GM23338 (cell line): ENCODE measurements around the gene RNF175. TPM values are rescaled to one million over a fixed set of nuclear protein-coding genes. Genes with fewer than 3 reads are reported as not detected.

Source experiments
- ATAC-seq: fragments of 200-7000 bp; cut with Tn5 transposase; 3 replicates; pipeline ENCODE4 v1.9.1; 2020
- DNase-seq: peaks from one replicate; pipeline ENCODE4 v3.0.0-alpha.2; 2015; ENCODE audit warnings: low spot score
- H2AFZ ChIP-seq: fragments of 200-600 bp; sonication (generic); 2 replicates; pipeline ENCODE4 v1.8.0; 2016; ENCODE audit warnings: antibody characterized with exemption, mild to moderate bottlenecking, moderate library complexity
- H3F3A ChIP-seq: fragments of 200-600 bp; sonication (generic); replicated peaks from 2 replicates; pipeline ENCODE4 v1.8.0; 2017; ENCODE audit warnings: antibody characterized with exemption, mixed run types, low read depth
- H3K27ac ChIP-seq: fragments of 200-600 bp; sonication (generic); 2 replicates; pipeline ENCODE4 v1.6.1; 2016; ENCODE audit warnings: low read depth
- H3K27me3 ChIP-seq: fragments of 200-600 bp; sonication (generic); 2 replicates; pipeline ENCODE4 v1.8.0; 2016; ENCODE audit warnings: mild to moderate bottlenecking, mixed run types, moderate library complexity; ENCODE audit not compliant: insufficient read depth
- H3K36me3 ChIP-seq: fragments of 200-600 bp; sonication (generic); 2 replicates; pipeline ENCODE4 v1.8.0; 2016; ENCODE audit warnings: mild to moderate bottlenecking; ENCODE audit not compliant: insufficient read depth
- H3K4me1 ChIP-seq: fragments of 200-600 bp; sonication (generic); 2 replicates; pipeline ENCODE4 v1.8.0; 2016; ENCODE audit warnings: mild to moderate bottlenecking, moderate library complexity; ENCODE audit not compliant: insufficient read depth
- H3K4me2 ChIP-seq: fragments of 200-600 bp; sonication (generic); 2 replicates; pipeline ENCODE4 v1.7.1; 2017; ENCODE audit warnings: mixed run types
- H3K4me3 ChIP-seq: fragments of 200-600 bp; sonication (generic); 2 replicates; pipeline ENCODE4 v1.6.1; 2016; ENCODE audit warnings: mixed run types
- H3K79me2 ChIP-seq: fragments of 200-600 bp; sonication (generic); replicated peaks from 2 replicates; pipeline ENCODE4 v1.8.0; 2017; ENCODE audit warnings: mild to moderate bottlenecking; ENCODE audit not compliant: insufficient read depth
- H3K9me2 ChIP-seq: fragments of 200-600 bp; sonication (generic); 2 replicates; pipeline ENCODE4 v1.8.0; 2017; ENCODE audit not compliant: insufficient read depth
- H4K20me1 ChIP-seq: fragments of 200-600 bp; sonication (generic); replicated peaks from 2 replicates; pipeline ENCODE4 v1.8.0; 2017; ENCODE audit warnings: mild to moderate bottlenecking; ENCODE audit not compliant: insufficient read depth
- H3K27ac Mint-ChIP-seq: 2 replicates; pipeline ENCODE4 v1.8.0; 2020; ENCODE audit warnings: inconsistent platforms, mild to moderate bottlenecking, moderate library complexity, mixed read lengths
- H3K27me3 Mint-ChIP-seq: 3 replicates; pipeline ENCODE4 v1.8.0; 2022; ENCODE audit warnings: low read depth, mild to moderate bottlenecking, moderate library complexity, mixed read lengths, inconsistent platforms; ENCODE audit not compliant: insufficient read depth, poor library complexity
- H3K36me3 Mint-ChIP-seq: 3 replicates; pipeline ENCODE4 v1.8.0; 2021; ENCODE audit warnings: low read depth, mild to moderate bottlenecking, inconsistent platforms, moderate library complexity, mixed read lengths
- H3K4me1 Mint-ChIP-seq: 3 replicates; pipeline ENCODE4 v1.8.0; 2020; ENCODE audit warnings: mild to moderate bottlenecking, inconsistent platforms, mixed read lengths
- H3K4me3 Mint-ChIP-seq: 3 replicates; pipeline ENCODE4 v1.8.0; 2021; ENCODE audit warnings: moderate library complexity, mild to moderate bottlenecking, inconsistent platforms, mixed read lengths
- H3K9me3 Mint-ChIP-seq: 3 replicates; pipeline ENCODE4 v1.8.0; 2020; ENCODE audit warnings: moderate library complexity, mild to moderate bottlenecking, inconsistent platforms, mixed read lengths
- CREB1 ChIP-seq: fragments of 250-450 bp; sonication (Bioruptor Pico); IDR thresholded peaks from 2 replicates; pipeline ENCODE4 v1.5.0; 2020; ENCODE audit warnings: low read depth, mild to moderate bottlenecking, moderate library complexity
- EZH2 ChIP-seq: fragments of 200-600 bp; sonication (generic); IDR thresholded peaks from one replicate; pipeline ENCODE4 v1.8.0; 2017; ENCODE audit warnings: antibody characterized with exemption, mild to moderate bottlenecking, low read depth; ENCODE audit not compliant: unreplicated experiment
- EZH2phosphoT487 ChIP-seq: fragments of 200-600 bp; sonication (generic); IDR thresholded peaks from one replicate; pipeline ENCODE4 v1.8.1; 2018; ENCODE audit warnings: antibody characterized with exemption; ENCODE audit not compliant: unreplicated experiment
- JUNB ChIP-seq: IDR thresholded peaks from one replicate; pipeline ENCODE4 v1.6.1; 2016; ENCODE audit warnings: antibody characterized with exemption; ENCODE audit not compliant: unreplicated experiment
- NANOG ChIP-seq: IDR thresholded peaks from 2 replicates; pipeline ENCODE4 v1.6.1; 2016; ENCODE audit warnings: antibody characterized with exemption, borderline replicate concordance
- POLR2AphosphoS5 ChIP-seq: IDR thresholded peaks from 2 replicates; pipeline ENCODE4 v1.6.1; 2016; ENCODE audit warnings: antibody characterized with exemption, low read depth
- STAT1 ChIP-seq: IDR thresholded peaks from one replicate; pipeline ENCODE4 v1.6.1; 2016; ENCODE audit warnings: antibody characterized with exemption; ENCODE audit not compliant: unreplicated experiment
- ZNF114 ChIP-seq: fragments of 250-450 bp; sonication (Bioruptor Pico); IDR thresholded peaks from 2 replicates; pipeline ENCODE4 v1.5.0; 2020; ENCODE audit warnings: mild to moderate bottlenecking, moderate library complexity
- ZNF331 ChIP-seq: fragments of 250-450 bp; sonication (Bioruptor Pico); IDR thresholded peaks from 2 replicates; pipeline ENCODE4 v1.5.0; 2020; ENCODE audit warnings: low read depth, mild to moderate bottlenecking, moderate library complexity
- polyA plus RNA-seq: library from polyadenylated mRNA; unstranded; fragments of >200 nt; fragmentation: Nextera tagmentation; extraction: Ambion mirVana; gene quantifications from 2 replicates; pipeline ENCODE4 v1.2.1, GENCODE V29; 2016
- total RNA-seq: library from RNA; depleted of rRNA; stranded (reverse); fragments of >200 nt; shearing (Covaris generic); gene quantifications from 2 replicates; pipeline ENCODE4 v1.2.3, GENCODE V29; 2014
- TF ChIP-seq, protein P1 (sequence below), 2 experiments: fragments of 200-600 bp in 1 of 2; sonication (generic) in 1 of 2; conservative IDR thresholded peaks; 2 replicates each; pipeline versions ENCODE4 v1.5.1 to v1.6.1; 2016 to 2017; ENCODE audit warnings: antibody characterized with exemption in 2 of 2, low read depth in 2 of 2, mild to moderate bottlenecking in 2 of 2, moderate library complexity in 1 of 2
- TF ChIP-seq, protein P2 (sequence below): IDR thresholded peaks from one replicate; pipeline ENCODE4 v1.6.1; 2018; ENCODE audit warnings: antibody characterized with exemption; ENCODE audit not compliant: unreplicated experiment
- TF ChIP-seq, protein P3 (sequence below): fragments of 250-450 bp; sonication (Bioruptor Pico); IDR thresholded peaks from 2 replicates; pipeline ENCODE4 v1.5.0; 2020; ENCODE audit warnings: mild to moderate bottlenecking, moderate library complexity
- TF ChIP-seq, protein P4 (sequence below): IDR thresholded peaks from 2 replicates; pipeline ENCODE4 v1.6.1; 2016; ENCODE audit warnings: antibody characterized with exemption

RNF175 gene
- total and polyA plus RNA-seq, 2 experiments from 2014 or later: 4.7 to 4.8 TPM

DNA sequence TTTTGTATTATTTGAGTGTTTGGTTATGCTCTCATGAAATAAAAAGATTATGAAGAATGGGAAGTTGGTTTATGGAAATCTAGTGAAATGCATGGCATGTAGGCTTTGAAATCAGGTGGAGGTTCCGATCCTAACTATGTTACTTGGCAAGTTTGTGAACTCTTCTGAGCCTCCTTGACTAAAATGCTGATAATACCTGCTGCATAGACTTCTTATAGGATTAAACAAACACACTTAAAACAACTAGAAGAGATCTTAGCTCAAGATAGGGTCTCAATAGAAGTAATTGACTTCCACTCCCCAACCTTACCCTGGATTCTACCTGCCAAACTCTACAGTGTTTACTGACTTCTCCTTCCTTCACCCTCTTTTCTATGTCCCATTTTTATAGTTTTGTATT lies 97.9 kb downstream of the RNF175 start:
- ATAC-seq: no peak
- no peak overlapping the region for H3K27ac ChIP-seq
- H3K36me3 Mint-ChIP-seq: peaks cover 12% of the 10 kb centered on the region; the same call in 2 of the 3 replicates
- TF ChIP-seq, protein P1, sequence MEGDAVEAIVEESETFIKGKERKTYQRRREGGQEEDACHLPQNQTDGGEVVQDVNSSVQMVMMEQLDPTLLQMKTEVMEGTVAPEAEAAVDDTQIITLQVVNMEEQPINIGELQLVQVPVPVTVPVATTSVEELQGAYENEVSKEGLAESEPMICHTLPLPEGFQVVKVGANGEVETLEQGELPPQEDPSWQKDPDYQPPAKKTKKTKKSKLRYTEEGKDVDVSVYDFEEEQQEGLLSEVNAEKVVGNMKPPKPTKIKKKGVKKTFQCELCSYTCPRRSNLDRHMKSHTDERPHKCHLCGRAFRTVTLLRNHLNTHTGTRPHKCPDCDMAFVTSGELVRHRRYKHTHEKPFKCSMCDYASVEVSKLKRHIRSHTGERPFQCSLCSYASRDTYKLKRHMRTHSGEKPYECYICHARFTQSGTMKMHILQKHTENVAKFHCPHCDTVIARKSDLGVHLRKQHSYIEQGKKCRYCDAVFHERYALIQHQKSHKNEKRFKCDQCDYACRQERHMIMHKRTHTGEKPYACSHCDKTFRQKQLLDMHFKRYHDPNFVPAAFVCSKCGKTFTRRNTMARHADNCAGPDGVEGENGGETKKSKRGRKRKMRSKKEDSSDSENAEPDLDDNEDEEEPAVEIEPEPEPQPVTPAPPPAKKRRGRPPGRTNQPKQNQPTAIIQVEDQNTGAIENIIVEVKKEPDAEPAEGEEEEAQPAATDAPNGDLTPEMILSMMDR (conservative IDR thresholded peaks at IDR 0.05; ENCODE audit: low read depth in 2 of 2): no peak
- TF ChIP-seq, protein P2, sequence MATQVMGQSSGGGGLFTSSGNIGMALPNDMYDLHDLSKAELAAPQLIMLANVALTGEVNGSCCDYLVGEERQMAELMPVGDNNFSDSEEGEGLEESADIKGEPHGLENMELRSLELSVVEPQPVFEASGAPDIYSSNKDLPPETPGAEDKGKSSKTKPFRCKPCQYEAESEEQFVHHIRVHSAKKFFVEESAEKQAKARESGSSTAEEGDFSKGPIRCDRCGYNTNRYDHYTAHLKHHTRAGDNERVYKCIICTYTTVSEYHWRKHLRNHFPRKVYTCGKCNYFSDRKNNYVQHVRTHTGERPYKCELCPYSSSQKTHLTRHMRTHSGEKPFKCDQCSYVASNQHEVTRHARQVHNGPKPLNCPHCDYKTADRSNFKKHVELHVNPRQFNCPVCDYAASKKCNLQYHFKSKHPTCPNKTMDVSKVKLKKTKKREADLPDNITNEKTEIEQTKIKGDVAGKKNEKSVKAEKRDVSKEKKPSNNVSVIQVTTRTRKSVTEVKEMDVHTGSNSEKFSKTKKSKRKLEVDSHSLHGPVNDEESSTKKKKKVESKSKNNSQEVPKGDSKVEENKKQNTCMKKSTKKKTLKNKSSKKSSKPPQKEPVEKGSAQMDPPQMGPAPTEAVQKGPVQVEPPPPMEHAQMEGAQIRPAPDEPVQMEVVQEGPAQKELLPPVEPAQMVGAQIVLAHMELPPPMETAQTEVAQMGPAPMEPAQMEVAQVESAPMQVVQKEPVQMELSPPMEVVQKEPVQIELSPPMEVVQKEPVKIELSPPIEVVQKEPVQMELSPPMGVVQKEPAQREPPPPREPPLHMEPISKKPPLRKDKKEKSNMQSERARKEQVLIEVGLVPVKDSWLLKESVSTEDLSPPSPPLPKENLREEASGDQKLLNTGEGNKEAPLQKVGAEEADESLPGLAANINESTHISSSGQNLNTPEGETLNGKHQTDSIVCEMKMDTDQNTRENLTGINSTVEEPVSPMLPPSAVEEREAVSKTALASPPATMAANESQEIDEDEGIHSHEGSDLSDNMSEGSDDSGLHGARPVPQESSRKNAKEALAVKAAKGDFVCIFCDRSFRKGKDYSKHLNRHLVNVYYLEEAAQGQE: no peak
- no peak for TF ChIP-seq POLR2AphosphoS5
- TF ChIP-seq, protein P3, sequence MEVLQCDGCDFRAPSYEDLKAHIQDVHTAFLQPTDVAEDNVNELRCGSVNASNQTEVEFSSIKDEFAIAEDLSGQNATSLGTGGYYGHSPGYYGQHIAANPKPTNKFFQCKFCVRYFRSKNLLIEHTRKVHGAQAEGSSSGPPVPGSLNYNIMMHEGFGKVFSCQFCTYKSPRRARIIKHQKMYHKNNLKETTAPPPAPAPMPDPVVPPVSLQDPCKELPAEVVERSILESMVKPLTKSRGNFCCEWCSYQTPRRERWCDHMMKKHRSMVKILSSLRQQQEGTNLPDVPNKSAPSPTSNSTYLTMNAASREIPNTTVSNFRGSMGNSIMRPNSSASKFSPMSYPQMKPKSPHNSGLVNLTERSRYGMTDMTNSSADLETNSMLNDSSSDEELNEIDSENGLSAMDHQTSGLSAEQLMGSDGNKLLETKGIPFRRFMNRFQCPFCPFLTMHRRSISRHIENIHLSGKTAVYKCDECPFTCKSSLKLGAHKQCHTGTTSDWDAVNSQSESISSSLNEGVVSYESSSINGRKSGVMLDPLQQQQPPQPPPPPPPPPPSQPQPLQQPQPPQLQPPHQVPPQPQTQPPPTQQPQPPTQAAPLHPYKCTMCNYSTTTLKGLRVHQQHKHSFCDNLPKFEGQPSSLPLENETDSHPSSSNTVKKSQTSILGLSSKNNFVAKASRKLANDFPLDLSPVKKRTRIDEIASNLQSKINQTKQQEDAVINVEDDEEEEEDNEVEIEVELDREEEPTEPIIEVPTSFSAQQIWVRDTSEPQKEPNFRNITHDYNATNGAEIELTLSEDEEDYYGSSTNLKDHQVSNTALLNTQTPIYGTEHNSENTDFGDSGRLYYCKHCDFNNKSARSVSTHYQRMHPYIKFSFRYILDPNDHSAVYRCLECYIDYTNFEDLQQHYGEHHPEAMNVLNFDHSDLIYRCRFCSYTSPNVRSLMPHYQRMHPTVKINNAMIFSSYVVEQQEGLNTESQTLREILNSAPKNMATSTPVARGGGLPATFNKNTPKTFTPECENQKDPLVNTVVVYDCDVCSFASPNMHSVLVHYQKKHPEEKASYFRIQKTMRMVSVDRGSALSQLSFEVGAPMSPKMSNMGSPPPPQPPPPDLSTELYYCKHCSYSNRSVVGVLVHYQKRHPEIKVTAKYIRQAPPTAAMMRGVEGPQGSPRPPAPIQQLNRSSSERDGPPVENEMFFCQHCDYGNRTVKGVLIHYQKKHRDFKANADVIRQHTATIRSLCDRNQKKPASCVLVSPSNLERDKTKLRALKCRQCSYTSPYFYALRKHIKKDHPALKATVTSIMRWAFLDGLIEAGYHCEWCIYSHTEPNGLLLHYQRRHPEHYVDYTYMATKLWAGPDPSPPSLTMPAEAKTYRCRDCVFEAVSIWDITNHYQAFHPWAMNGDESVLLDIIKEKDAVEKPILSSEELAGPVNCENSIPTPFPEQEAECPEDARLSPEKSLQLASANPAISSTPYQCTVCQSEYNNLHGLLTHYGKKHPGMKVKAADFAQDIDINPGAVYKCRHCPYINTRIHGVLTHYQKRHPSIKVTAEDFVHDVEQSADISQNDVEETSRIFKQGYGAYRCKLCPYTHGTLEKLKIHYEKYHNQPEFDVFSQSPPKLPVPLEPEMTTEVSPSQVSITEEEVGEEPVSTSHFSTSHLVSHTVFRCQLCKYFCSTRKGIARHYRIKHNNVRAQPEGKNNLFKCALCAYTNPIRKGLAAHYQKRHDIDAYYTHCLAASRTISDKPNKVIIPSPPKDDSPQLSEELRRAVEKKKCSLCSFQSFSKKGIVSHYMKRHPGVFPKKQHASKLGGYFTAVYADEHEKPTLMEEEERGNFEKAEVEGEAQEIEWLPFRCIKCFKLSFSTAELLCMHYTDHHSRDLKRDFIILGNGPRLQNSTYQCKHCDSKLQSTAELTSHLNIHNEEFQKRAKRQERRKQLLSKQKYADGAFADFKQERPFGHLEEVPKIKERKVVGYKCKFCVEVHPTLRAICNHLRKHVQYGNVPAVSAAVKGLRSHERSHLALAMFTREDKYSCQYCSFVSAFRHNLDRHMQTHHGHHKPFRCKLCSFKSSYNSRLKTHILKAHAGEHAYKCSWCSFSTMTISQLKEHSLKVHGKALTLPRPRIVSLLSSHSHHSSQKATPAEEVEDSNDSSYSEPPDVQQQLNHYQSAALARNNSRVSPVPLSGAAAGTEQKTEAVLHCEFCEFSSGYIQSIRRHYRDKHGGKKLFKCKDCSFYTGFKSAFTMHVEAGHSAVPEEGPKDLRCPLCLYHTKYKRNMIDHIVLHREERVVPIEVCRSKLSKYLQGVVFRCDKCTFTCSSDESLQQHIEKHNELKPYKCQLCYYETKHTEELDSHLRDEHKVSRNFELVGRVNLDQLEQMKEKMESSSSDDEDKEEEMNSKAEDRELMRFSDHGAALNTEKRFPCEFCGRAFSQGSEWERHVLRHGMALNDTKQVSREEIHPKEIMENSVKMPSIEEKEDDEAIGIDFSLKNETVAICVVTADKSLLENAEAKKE (CRISPR knock-in tag): no peak
- no peak for TF ChIP-seq STAT1
- TF ChIP-seq CREB1: no peak
- no peak for TF ChIP-seq ZNF331 (CRISPR knock-in tag)
- TF ChIP-seq EZH2: no peak
- TF ChIP-seq JUNB: no peak
- TF ChIP-seq, protein P4, sequence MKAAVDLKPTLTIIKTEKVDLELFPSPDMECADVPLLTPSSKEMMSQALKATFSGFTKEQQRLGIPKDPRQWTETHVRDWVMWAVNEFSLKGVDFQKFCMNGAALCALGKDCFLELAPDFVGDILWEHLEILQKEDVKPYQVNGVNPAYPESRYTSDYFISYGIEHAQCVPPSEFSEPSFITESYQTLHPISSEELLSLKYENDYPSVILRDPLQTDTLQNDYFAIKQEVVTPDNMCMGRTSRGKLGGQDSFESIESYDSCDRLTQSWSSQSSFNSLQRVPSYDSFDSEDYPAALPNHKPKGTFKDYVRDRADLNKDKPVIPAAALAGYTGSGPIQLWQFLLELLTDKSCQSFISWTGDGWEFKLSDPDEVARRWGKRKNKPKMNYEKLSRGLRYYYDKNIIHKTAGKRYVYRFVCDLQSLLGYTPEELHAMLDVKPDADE: no peak
- no peak for TF ChIP-seq EZH2phosphoT487
- TF ChIP-seq NANOG: no peak
- TF ChIP-seq ZNF114 (CRISPR knock-in tag): no peak
- no peaks in the 10 kb centered on the region for H3K79me2 ChIP-seq
- H3F3A ChIP-seq: no peaks in the 10 kb centered on the region
- no peak overlapping the region for H2AFZ ChIP-seq
- H3K9me2 ChIP-seq: peaks cover 12% of the 10 kb centered on the region; the same call in 1 of the 2 replicates
- peaks cover 21% of the 10 kb centered on the region for H3K9me3 Mint-ChIP-seq
- no peak overlapping the region for H3K27ac Mint-ChIP-seq
- H3K27me3 ChIP-seq: no peaks in the 10 kb centered on the region
- H3K36me3 ChIP-seq: no peaks in the 10 kb centered on the region
- peaks cover 2% of the 10 kb centered on the region for H3K27me3 Mint-ChIP-seq
- H3K4me3 Mint-ChIP-seq: no peak overlapping the region
- no peak overlapping the region for H3K4me3 ChIP-seq
- H4K20me1 ChIP-seq: no peaks in the 10 kb centered on the region
- H3K4me1 Mint-ChIP-seq: no peaks in the 10 kb centered on the region
- no peak for DNase-seq
- H3K4me1 ChIP-seq: no peaks in the 10 kb centered on the region
- H3K4me2 ChIP-seq: no peak overlapping the region
